ENCODE results near the gene ECPAS. TPM values are rescaled to one million over a fixed set of nuclear protein-coding genes. Genes with fewer than 3 reads are reported as not detected.

The ECPAS gene
- total RNA-seq, 1 experiment from 2014 or later = 69.4 TPM

- Histone ChIP-seq H3K4me1 (ENCODE audit: control insufficient read depth, insufficient read depth, low read length) (no peaks in the 10 kb centered on the region), H3K9me3 (ENCODE audit: control insufficient read depth, insufficient read depth, low read depth, low read length) (no peaks in the 10 kb centered on the region), H3K27ac (ENCODE audit: low read length) (no peak overlapping the region), H3K27me3 (ENCODE audit: control insufficient read depth, insufficient read depth, low read length) (no peaks in the 10 kb centered on the region), H3K36me3 (ENCODE audit: control insufficient read depth, insufficient read depth, low read length) (peaks cover 5% of the 10 kb centered on the region; the same call in 1 of the 2 replicates), H3K4me3 (ENCODE audit: low read depth in 2 of 2, low read length in 2 of 2) (no peak overlapping the region)
- CTCF ChIA-PET = no interaction called here
- DNase-seq (ENCODE audit: low read depth, low spot score) = no peak
- no peak for TF ChIP-seq POLR2AphosphoS5 (IDR thresholded peaks at IDR 0.05; ENCODE audit: low read depth, low read length)
- no peak for TF ChIP-seq TCF7L2 (IDR thresholded peaks at IDR 0.05; ENCODE audit: low read depth, low read length)
- no peak for TF ChIP-seq CTCF (IDR thresholded peaks at IDR 0.05)
- TF ChIP-seq REST (IDR thresholded peaks at IDR 0.05; ENCODE audit: insufficient read depth in 1 of 2, low read depth in 2 of 2, low read length in 1 of 2) = no peak
- TF ChIP-seq SIN3A (IDR thresholded peaks at IDR 0.05; ENCODE audit: borderline replicate concordance, insufficient read depth, low read depth, low read length) = no peak
- no peak for ATAC-seq
- intact Hi-C loops (cut with micrococcal nuclease; ENCODE audit: unreplicated experiment) = no loop called here
- in situ Hi-C loops (cut with HindIII; ENCODE audit: low pct_unique_long_range_greater_than_20kb, low sequenced_read_pairs) = no loop called here
- BruUV-seq (replicated peaks) = no TSS peak
- POLR2A ChIA-PET = no interaction called here
These were observed 40.7 kb downstream of the ECPAS start for GRCh38 chr9:111443454-111443853.

- H3K9me3 ChIP-seq (ENCODE audit: control insufficient read depth, insufficient read depth, low read depth, low read length) = no peaks in the 10 kb centered on the region
- H3K36me3 ChIP-seq (ENCODE audit: control insufficient read depth, insufficient read depth, low read length) = peaks cover 5% of the 10 kb centered on the region; the same call in 1 of the 2 replicates
- ATAC-seq = no peak
- in situ Hi-C loops (cut with HindIII; ENCODE audit: low pct_unique_long_range_greater_than_20kb, low sequenced_read_pairs) = no loop called here
- no peak overlapping the region for H3K4me3 ChIP-seq (ENCODE audit: low read depth in 2 of 2, low read length in 2 of 2)
- CTCF ChIA-PET = no interaction called here
- POLR2A ChIA-PET = no interaction called here
- H3K4me1 ChIP-seq (ENCODE audit: control insufficient read depth, insufficient read depth, low read length) = no peaks in the 10 kb centered on the region
- intact Hi-C loops (cut with micrococcal nuclease; ENCODE audit: unreplicated experiment) = no loop called here
- no peak for TF ChIP-seq CTCF (IDR thresholded peaks at IDR 0.05)
- TF ChIP-seq SIN3A (IDR thresholded peaks at IDR 0.05; ENCODE audit: borderline replicate concordance, insufficient read depth, low read depth, low read length) = no peak
- TF ChIP-seq TCF7L2 (IDR thresholded peaks at IDR 0.05; ENCODE audit: low read depth, low read length) = no peak
- TF ChIP-seq REST (IDR thresholded peaks at IDR 0.05; ENCODE audit: insufficient read depth in 1 of 2, low read depth in 2 of 2, low read length in 1 of 2) = no peak
- TF ChIP-seq POLR2AphosphoS5 (IDR thresholded peaks at IDR 0.05; ENCODE audit: low read depth, low read length) = no peak
- no peak overlapping the region for H3K27ac ChIP-seq (ENCODE audit: low read length)
- H3K27me3 ChIP-seq (ENCODE audit: control insufficient read depth, insufficient read depth, low read length) = no peaks in the 10 kb centered on the region
- BruUV-seq (replicated peaks) = no TSS peak
- DNase-seq (ENCODE audit: low read depth, low spot score) = no peak
These were observed 41.7 kb downstream of the ECPAS start for GRCh38 chr9:111442360-111443027.
